GM18499 (cell line): Measurements from ENCODE around the gene ZNF30.
"Not testable (repeated sequence)": the region's sequence is repeated elsewhere in the genome, so short reads cannot be mapped to it uniquely, and the experiment has no call there.

ENCODE experiments used
- ATAC-seq: cut with Tn5 transposase; IDR thresholded peaks from one replicate; pipeline ENCODE4 v1.9.1; 2021; ENCODE audit warnings: moderate number of reproducible peaks; ENCODE audit not compliant: insufficient read depth, unreplicated experiment

Gene ZNF30

DNA sequence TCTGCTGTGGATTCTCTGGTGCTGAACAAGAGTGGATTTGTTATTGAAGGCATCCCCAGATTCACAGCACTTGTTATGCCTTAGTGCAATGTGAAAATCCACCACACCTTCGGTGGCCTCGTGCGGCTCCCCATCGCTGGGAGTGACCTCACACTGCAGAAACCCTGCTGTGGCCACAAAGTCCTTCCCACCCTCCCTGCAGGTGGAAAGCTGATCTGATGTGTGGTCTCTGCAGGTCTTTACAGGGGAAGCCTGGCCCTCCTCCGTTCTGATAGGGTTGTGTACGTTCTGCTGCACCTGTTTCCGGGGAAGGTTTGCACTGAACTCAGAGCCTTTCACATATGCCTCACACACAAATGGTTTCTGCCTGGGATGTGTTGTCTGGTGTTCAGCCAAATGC, 32.3 kb downstream of the ZNF30 start:
- no peak for ATAC-seq

DNA sequence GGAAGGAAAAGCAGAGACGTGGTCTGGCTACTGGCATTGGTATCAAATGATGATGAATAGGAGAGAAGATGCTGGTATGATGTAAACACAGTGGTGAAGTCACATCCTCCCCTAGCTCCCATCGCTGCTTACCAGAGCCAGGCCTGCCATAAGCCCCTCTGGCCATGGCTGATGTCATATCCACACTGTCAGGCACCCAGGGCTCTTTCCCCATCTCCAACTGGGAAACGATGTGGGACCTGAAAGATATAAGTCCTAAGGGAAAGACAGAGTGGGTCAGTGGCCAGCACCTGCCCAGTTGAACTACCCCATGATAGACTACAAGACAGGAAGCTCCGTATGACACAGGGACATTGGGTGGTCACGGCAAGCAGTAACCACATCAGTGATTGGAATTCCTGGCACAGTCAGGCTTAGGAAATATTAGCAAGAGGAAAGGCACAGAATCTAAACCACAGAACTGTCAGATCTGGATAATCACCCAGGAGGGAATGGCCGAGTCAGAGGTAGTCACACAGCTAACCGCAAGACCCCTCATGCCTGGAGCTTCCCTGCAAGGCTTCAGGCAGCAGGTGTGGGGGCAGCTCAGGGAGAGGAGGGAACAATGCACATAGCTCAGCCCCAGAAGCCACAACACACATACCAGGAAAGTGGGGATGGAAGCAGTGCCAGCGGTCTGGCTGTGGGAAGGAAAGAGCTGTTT, 33.6 kb downstream of the ZNF30 start:
- ATAC-seq: no peak

DNA sequence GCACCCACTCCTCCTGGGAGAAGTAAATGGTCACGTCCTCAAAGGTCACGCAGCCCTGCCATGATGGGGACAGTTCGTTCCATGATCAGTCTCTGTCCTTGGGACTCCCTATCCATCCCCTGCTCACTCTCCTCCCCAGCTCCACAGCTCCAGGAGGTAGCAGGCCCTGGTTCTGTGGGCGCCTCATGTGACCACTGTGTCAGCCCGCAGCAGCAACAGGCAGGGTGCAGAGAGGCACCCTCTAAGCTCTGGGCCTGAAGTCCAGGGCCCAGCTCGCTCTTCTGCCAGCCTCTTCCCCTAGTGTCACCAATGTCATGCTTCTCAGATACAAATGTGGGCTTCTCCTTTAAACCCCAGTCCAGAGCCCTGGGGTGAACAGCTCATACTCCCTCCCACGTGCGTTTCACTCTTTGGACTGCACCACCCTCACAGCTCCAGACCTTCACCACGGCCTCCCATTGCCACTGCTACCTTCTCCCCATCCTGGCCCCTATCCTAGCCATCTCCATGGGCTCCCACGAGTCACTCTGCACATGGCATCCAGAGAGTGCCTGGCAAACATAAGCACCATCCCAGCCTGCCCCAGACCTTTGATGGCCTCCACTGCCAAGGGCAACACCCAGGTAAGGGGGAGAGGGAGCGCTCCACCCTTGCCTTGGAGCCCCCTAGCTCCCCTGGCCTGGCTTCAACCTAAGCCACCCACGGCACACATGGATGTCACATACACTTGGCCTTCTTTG, 34.4 kb downstream of the ZNF30 start:
- no peak for ATAC-seq

DNA sequence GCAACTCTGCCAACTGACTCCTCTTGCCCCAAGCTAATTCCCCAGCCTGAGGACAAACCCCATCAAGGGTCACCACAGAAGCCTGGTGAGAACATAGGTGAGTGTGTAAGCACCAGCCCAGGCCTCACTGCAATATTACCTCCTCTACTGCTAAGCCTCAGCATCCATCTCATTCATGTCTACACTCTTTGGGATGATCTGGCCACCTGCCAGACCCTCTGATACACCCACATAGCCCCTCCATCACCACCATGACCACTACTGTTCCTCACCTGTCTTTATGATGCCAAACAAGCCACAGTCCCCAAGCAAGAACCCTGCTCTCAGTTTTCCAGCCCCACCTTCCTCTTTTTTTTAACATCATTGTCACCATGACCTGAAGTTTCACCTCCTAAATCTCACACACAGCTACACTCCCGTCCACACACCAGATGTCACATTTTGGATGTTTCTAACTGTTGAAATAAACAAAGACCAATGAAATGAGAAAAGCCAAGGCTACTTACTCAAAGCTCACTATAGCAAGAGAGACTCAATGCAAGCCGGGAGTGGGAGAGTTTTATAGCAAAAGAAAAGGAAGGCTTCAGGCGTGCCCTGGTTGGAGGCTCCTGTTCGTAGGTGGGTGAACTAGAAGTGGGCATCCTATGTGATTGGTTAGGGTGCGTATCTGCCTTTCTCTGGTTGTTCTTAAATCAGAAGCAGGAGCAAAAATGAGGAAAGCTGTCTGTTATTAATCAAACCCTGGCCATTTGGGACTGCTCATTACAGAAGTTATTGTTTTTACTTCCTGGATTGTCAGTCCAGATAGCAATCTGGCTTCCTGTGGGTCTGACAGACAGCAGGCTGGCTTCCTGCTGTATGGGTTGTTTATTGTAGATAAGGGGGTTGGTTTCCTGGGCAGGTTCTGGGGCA, 35.3 kb downstream of the ZNF30 start:
- no peak for ATAC-seq

DNA sequence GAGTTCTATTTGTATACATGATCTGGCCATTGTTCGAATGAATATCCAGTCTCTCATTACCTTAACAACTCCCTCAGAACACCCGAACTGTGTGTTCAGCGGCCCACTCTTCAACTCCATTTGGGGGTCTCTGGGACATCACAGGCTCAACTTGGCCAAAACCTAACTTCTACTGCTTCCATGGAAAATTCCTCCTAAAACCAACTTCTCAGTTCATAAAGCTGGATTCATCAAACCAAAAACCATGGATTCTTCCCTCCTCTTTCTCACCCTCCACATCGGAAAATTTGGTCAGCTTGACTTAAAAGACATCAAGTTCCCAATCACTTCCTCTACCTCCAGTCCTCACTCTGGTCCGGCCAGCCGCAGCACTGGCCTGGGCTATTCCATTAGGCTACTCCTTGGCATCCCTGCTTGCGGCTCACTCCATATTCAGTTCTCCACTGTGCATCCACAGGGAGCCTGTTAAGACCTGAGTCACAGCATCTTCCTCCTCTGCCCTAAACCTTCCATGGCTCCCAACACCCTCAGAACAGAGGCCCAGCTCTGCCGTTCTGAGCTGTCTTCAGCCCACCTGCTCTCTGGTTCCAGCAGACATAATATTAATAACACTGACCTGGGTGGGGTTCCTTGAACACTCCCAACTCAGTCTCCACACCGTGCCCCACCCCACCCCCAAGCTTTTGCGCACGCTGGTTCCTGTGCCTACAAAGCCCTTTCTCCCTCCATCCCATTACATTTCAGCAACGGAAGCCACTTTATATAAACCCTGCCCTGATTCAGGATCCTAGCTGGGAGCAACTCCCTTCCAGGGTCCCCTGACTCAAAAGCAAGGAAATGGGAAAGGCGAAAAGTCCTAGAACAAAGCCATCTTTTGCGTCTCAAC, 36.2 kb downstream of the ZNF30 start:
- no peak for ATAC-seq

DNA sequence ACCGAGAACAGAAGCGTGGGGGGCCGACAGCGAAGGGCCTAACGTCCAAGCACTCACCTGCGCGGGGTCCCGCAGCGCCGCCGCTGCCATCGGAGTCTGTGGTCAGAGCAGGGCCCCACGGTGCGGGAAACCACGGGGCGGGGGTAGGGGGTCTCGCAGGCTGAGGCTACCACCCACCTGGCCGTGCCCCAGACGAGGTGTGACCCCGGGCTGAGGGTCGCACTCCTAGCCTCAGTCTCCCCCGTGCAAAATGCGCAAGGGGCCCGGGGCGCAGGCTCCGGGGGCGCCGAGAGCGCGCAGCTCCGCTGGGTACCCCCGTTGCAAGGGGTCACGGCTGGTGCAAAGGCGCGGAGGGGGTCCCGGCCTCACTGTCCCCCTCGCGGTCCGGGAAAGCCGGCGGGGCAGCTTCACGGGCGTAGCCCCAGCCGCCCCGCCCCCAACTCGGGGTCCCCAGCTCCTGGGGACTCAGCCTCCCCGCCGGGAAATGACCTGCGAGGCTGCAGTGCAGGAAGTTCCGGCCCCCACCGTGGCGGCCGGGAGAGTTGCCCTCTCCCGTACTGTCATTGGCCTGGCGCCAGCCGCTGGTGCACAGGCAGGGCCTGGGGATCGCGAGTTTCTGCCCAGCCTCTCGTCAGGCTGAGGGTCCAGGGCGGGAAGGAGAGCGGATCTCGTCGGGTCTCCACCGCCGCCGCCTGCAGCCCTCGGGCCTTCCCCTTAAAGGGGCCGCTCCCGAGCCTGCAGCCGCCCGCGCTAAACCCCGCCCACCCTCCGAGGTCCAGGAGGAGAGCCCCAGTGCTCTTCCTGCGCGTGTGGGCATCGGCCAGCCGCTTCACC, 37.1 kb downstream of the ZNF30 start, which contains the start of gene ZNF792:
Gene ZNF792 (minus strand): TSS at position 657 of the 834 bp plus-strand sequence. CDS start 567 bp downstream, at position 90.
- no peak for ATAC-seq

DNA sequence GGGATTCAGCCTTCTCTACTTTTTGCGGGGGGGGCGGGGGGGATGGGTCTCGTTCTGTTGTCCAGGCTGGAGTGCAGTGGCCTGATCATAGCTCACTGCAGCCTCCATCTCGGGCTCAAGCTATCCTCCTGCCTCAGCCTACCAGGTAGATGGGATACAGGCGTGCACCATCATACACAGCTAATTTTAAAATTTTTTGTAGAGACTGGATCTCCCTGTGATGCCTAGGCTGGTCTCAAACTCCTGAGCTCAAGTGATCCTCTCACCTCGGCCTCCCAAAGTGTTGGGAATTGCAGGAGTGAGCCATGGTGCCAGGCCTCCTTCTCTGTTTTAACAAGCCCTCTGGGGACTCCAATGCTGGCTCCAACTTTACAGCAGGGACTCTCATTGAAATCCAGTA, 37.9 kb downstream of the ZNF30 start:
- no peak for ATAC-seq

DNA sequence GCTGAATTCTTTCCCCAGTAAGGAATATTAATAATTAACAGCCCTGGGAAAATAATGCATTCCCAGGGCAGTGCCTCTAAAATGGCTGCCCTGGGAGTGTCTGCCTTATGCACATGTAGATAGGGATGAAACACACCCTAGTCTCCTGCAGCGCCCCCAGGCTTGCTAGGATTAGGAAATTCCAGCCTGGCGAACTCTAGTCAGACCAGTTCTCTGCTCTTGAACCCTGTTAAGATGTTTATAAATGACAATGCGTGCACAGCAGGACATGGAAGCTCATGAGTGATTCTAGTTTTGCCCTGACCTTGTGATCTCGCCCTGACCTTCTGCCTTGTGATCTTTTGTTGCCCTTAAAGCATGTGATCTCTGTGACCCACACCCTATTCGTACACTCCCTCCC, 38.8 kb downstream of the ZNF30 start:
- not testable (repeated sequence) for ATAC-seq

DNA sequence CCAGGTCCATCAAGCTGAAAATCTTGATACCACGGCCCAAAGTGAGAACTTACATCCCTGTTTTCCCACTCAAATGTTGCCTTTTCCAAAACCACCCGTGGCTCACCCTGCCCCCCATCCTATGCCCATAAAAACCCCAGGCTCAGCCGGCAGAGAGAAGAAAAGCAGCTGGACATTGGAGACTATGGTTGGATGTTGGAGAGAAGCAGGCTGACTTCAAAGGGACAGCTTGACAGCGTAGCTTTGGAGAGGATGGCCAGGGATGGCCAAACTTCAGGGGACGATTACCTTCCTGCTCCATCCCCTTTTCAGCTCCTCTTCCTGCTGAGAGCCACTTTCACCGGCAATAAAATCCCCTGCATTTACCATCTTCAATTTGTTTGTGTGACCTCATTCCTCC, 40.8 kb downstream of the ZNF30 start:
- no peak for ATAC-seq

DNA sequence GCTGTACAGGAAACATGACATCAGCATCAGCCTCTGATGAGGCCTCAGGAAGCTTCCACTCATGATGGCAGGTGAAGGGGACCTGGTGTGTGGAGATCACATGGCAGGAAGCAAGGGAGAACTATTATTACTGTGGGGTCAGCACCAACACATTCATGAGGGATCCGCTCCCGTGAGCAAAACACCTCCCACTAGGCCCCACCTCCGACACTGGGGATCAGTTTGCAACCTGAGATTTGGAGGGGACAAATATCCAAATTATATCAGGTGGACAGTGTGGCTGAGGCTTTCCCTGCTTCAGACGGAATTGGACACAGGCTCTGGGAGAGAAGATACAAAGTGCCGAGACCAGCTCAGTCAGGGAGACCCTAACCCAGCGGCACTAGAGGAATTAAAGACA, 43.0 kb downstream of the ZNF30 start:
- no peak for ATAC-seq

DNA sequence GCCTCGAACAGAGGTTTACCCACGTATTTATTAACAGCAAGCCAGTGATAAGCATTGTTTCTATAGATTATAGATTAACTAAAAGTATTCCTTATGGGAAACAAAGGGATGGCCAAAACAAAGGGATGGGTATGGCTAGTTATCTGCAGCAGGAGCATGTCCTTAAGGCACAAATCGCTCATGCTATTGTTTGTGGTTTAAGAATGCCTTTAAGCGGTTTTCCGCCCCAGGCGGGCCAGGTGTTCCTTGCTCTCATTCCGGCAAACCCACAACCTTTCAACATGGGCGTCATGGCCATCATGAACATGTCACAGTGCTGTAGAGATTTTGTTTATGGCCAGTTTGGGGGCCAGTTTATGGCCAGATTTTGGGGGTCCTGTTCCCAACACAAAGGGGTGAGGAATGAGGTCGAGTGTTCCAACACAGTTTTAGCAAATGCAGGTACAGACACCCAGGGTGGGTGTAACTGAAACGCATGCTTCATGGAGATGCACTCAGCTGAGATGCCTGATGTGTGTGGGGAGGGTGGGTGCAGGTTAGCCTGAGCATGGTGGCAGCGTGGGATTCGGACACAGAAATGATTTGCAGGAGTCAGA, 43.6 kb downstream of the ZNF30 start:
- ATAC-seq: not testable (repeated sequence)

DNA sequence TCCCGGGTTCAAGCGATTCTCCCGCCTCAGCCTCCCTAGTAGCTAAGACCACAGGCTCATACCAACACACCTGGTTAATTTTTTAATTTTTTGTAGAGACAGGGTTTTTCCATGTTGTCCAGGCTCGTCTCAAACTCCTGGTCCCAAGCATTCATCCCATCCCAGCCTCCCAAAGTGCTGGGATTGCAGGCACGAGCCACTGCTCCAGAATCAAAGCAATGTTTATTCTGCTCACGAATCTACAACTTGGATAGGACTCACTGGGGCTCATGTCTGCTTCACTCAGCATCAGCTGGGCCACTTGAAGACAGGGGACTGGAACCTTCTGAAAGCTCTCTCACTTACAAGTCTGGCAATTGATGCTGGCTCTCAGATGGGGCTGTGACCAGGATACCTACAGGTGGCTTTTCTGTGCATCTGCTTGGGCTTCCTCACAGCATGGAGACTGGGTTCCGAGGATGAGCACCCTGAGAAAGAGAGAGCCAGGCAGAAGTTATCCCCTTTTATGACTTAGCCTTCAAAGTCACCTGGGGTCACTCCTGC, 45.5 kb downstream of the ZNF30 start:
- ATAC-seq: no peak

DNA sequence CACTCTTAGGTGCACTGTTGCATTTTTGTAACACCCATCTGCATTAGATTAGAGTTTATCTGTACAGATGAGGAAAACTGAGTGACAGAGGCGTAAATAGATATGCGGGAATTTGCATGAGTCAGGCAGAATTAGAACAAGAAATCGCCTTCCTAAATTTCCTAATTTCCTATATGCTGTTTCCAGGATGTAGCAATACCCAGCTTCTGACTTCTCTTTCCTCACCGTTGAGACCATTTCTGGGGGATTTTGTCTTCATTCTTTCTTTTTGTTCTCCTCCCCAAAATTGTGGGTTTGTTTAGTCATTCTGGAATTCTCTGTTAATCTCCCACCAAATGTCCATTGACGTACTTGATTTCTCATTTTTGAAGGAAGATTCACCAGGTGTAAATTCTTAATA, 47.9 kb downstream of the ZNF30 start:
- ATAC-seq: no peak

DNA sequence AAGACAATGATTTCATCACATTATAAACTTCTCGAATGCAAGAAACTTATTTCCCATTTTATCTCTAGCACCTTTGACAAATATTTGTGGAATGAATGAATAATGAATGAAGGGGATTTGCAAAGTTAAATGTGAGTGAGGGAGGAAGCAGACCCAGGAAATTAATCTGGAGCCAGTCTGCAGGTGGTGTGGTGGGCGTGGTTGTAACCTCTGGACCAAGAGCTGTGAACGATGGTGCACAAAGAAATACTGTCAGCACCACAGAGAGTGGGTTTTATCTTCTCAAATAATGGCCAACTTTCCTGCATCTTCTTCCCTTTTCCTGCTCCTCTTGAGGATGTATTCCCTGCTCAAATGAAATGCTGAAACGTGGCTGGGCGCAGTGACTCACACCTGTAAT, 48.4 kb downstream of the ZNF30 start:
- no peak for ATAC-seq

DNA sequence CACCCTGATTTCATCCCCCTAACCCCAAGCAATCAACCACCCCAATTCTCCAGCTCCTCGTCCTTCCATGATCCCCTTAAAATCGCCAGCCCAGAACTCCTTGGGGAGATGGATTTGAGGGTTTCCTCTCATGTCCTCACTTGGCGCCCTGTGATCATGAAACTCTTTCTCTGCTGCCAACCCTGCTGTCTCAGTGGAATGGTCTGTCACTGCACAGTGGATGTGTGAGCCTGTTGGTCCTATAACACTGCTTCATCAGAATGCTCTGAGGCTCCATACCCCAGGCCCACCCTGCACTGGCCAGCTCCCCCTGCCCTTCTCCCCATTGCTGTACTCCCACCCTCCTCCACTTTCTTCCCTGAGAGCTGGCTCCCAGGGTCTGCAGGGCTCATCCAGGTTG, 49.9 kb downstream of the ZNF30 start:
- ATAC-seq: no peak

DNA sequence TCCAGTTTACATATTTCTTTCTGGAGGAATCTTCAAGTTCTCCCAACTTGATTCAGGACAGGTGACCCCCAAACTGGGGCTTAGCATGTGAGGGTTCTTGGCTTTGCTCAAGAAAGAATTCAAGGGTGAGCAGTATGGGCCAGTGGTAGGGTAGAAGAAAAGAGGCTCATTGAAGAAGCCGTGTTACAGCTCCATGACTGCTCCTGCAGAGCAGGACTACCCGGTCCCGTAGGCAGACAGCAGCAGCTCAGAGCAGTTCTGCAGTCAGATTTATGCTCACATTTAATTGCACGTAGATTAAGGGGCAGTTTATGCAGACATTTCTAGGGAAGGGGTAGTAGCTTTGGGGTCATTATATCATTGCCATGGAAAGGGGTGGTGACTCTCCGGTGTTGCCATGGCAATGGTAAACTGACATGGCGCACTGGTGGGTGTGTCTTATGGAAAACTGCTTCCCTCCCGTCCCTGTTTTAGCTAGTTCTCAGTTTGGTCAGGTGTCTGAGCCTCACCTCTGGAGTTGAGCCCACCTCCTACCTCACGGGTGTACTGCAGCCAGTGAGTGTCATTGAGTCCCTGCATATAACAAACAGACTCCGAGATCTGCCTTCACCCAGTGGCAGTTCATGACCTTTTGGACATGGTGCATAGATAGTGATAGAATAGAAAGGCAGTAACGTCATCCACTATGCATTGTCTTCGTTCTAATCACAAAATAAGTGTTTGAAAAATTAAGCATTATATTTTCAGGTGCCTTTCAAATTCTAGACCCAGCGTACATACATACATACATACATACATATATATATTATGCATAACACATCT, 53.3 kb downstream of the ZNF30 start:
- no peak for ATAC-seq

DNA sequence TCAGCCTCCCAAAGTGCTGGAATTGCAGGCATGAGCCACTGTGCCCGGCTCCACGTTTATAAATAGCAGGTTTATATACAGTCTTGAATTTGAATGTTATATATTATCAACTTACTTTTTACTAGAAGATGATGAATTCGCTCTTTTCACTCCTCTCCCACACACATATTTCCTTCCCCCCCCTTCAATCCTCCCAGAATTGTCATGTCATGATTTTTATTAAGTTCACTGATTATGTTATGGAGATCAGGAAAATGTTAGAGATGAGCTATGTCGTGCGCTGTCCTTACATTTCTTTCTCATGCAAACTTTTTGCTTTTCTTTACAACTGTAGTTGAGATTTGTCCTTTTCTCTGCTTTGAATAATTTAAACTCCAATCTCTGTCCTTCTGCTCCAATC, 55.6 kb downstream of the ZNF30 start:
- no peak for ATAC-seq

DNA sequence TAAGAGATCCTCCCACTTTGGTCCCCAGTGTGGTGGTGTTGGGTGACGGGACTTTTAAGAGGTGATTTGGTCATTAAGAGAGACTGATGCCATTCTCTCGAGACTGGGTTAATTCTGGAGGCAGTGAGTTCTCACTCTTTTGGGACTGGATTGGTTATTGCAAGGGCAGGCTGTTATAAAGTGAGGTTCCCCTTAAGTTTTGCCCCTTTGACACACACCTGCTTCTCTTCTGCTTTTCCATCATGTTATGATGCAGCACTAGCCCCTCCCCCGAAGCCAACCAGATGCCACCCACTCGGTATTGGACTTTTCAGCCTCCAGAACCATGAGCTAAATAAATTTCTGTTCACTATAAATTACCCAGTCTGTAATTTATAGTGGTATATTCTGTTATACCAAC, 57.1 kb downstream of the ZNF30 start:
- no peak for ATAC-seq
